ENCODE data around the gene METTL13. TPM values are rescaled to one million over a fixed set of nuclear protein-coding genes. Genes with fewer than 3 reads are reported as not detected.

The METTL13 gene
- total and polyA plus RNA-seq, 2 of the 8 experiments (the other 6 are each of a cell fraction or from before 2014, with no cell fraction given) = 38.1 to 66.3 TPM

DNA sequence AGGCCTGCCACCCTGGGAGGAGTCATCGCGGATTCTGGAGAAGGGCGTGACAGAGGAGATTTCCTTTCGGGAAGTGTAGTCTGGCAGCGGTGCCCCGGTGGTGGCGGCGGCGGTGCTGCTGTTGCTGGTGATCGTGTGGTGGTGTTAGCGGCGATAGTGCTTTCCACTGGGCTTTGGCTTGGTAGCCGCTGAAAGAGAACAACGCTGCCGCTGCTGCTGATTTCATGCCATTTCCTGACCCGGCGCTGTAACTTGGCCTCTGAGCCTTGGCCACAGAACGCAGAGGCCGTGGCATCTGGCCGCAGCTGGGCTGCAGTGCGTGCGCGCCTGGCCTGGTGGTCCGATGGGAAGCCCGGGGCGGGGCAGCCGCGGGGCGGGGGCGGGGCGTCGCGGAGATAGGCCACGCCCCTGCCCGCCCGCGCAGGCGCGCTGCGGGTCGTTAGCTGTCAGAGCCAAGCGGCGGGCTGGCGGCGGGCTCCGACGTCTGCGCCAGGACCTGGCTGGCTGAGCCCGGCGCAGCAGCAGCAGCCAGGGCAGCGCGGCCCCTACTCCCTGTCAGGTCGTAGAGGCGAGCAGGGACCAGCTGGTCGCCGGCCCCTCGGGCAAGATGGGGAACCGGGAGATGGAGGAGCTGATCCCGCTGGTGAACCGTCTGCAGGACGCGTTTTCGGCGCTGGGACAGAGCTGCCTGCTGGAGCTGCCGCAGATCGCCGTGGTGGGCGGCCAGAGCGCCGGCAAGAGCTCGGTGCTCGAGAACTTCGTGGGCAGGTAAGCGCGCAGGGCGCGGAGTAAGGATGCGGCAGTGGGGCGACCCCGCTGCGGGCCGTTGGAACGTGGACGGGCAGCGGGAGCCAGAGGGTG is 59.8 kb downstream of the METTL13 start, which contains the start of gene DNM3:
Gene DNM3 (plus strand): TSS at position 449 of the 861 bp plus-strand sequence. CDS start 159 bp downstream, at position 608.
- Histone ChIP-seq H2BK12ac (ENCODE audit: low read depth, low read length) (0 out of 2 replicates have a peak within 1 kb of the TSS, but pooled peaks have one; percentile 21), H3K27me3 (replicated peaks in 1 of 4; ENCODE audit: control insufficient read depth in 3 of 4, extremely low read depth in 1 of 4, insufficient read depth in 3 of 4, low read length in 3 of 4) (peaks cover 0 to 4% (median 1%) of the 10 kb centered on the region in 4 experiments; a peak in 3 of 7 replicates), H4K8ac (ENCODE audit: extremely low read depth, insufficient read depth, low read length) (peak within 1 kb of the TSS; percentile 22), H3K23me2 (ENCODE audit: low read depth, low read length) (peaks cover 11% of the 10 kb centered on the region), H3K27ac (ENCODE audit: low read depth, low read length) (no peak within 1 kb of the TSS), H3K79me1 (ENCODE audit: low read depth, low read length) (no peaks in the 10 kb centered on the region; the same call in 1 of the 2 replicates), H3K9me3 (ENCODE audit: insufficient read depth in 2 of 2, low read depth in 1 of 2, low read length in 1 of 2) (no peaks in the 10 kb centered on the region), H3K9ac (replicated peaks in 1 of 4; ENCODE audit: extremely low read depth in 1 of 4, low read depth in 3 of 4, low read length in 3 of 4) (peak within 1 kb of the TSS in 3 of 4 experiments; percentile 14 to 62 (median 23); a peak in 4 of 7 replicates), H3K4me1 (replicated peaks in 1 of 4; ENCODE audit: control insufficient read depth in 3 of 4, insufficient read depth in 4 of 4, low read length in 3 of 4) (peaks cover 0 to 6% (median 2%) of the 10 kb centered on the region in 4 experiments; a peak in 1 of 7 replicates), H3K36me3 (ENCODE audit: control insufficient read depth in 2 of 4, insufficient read depth in 4 of 4, low read length in 3 of 4) (no peaks in the 10 kb centered on the region), H3K4ac (replicated peaks; ENCODE audit: insufficient read length, low read depth, low read length) (no peak within 1 kb of the TSS), H4K5ac (ENCODE audit: insufficient read length, low read depth, low read length) (no peak within 1 kb of the TSS), H2BK15ac (ENCODE audit: low read length) (peak within 1 kb of the TSS; percentile 99; the same call in 1 of the 2 replicates), H3K14ac (ENCODE audit: insufficient read length) (no peak within 1 kb of the TSS), H3K4me2 (ENCODE audit: insufficient read depth in 1 of 2, low read depth in 2 of 2, low read length in 2 of 2) (peak within 1 kb of the TSS; percentile 91 to 98), H3K79me2 (ENCODE audit: control insufficient read depth in 1 of 2, insufficient read depth in 2 of 2, low read length in 2 of 2) (no peaks in the 10 kb centered on the region), H3K23ac (ENCODE audit: insufficient read length) (no peak within 1 kb of the TSS), H4K20me1 (replicated peaks in 1 of 2; ENCODE audit: control insufficient read depth in 1 of 2, insufficient read depth in 2 of 2, low read length in 2 of 2) (no peaks in the 10 kb centered on the region), H3K56ac (replicated peaks; ENCODE audit: insufficient read length, low read depth, low read length) (no peak within 1 kb of the TSS), H3K18ac (ENCODE audit: extremely low read depth, low read length) (peak within 1 kb of the TSS; percentile 19; the same call in 1 of the 2 replicates), H2AK5ac (ENCODE audit: low read depth, low read length) (no peak within 1 kb of the TSS), H3K4me3 (ENCODE audit: extremely low read depth in 1 of 4, insufficient read depth in 2 of 4, low read depth in 3 of 4, low read length in 4 of 4) (peak within 1 kb of the TSS; percentile 74 to 93 (median 88)), H2BK5ac (ENCODE audit: low read depth, low read length) (peak within 1 kb of the TSS; percentile 77; the same call in 1 of the 2 replicates), H2AFZ (ENCODE audit: low read length) (peak within 1 kb of the TSS; percentile 96), H4K91ac (replicated peaks; ENCODE audit: insufficient read length, low read length) (no peak within 1 kb of the TSS), H2BK120ac (replicated peaks; ENCODE audit: low read depth, low read length) (no peak within 1 kb of the TSS), H2BK20ac (ENCODE audit: low read length) (no peak within 1 kb of the TSS)
- ChIA-PET CTCF (ENCODE audit: partially characterized antibody) (interaction anchor here (0.7 to 5.0 kb wide), 12 partner anchors 12 to 448 kb away, joined by 3 to 22 read pairs (median 4); no protein-coding TSS in a partner anchor), POLR2A (ENCODE audit: partially characterized antibody) (no interaction called here)
- DNase-seq (ENCODE audit: low read depth in 1 of 2, low spot score in 2 of 2) (peak; percentile 57 to 93), FAIRE-seq (no peak)
- WGBS, 2 experiments (ENCODE audit: extremely low coverage in 1 of 2, insufficient coverage in 1 of 2, insufficient read length in 1 of 2, insufficient replicate concordance in 2 of 2, low coverage in 1 of 2, low lambda C conversion rate in 2 of 2, missing lambda C conversion rate in 1 of 2) = 2% methylated on average over 49 of the region's 85 CpGs; no CpG with 5 or more reads in 1 of the 2 experiments
- no peak for TF ChIP-seq SUZ12 (IDR thresholded peaks at IDR 0.05; ENCODE audit: low read length)
- TF ChIP-seq KDM1A (IDR thresholded peaks at IDR 0.05; ENCODE audit: borderline replicate concordance, low read length) = no peak
- peak; percentile 72 for TF ChIP-seq TBP (IDR thresholded peaks at IDR 0.05; ENCODE audit: low read depth, low read length)
- no peak for TF ChIP-seq RXRA (IDR thresholded peaks at IDR 0.05; ENCODE audit: insufficient read depth, low read depth, low read length)
- no peak for TF ChIP-seq KDM5A (IDR thresholded peaks at IDR 0.05; ENCODE audit: low read length)
- no peak for TF ChIP-seq CHD2 (IDR thresholded peaks at IDR 0.05; ENCODE audit: low read length)
- TF ChIP-seq CREB1 (IDR thresholded peaks at IDR 0.05) = no peak; the same call in 1 of the 2 replicates
- peak; percentile 42 to 72 for TF ChIP-seq POLR2A (IDR thresholded peaks at IDR 0.05; ENCODE audit: control extremely low read depth in 1 of 2, low read depth in 2 of 2, low read length in 2 of 2)
- TF ChIP-seq CEBPB (IDR thresholded peaks at IDR 0.05; ENCODE audit: low read depth, low read length) = no peak
- TF ChIP-seq BRCA1 (IDR thresholded peaks at IDR 0.05; ENCODE audit: low read depth, low read length) = no peak
- TF ChIP-seq JUND (IDR thresholded peaks at IDR 0.05; ENCODE audit: low read length) = no peak
- no peak for TF ChIP-seq HDAC6 (IDR thresholded peaks at IDR 0.05; ENCODE audit: low read depth, low read length)
- no peak for TF ChIP-seq TEAD4 (IDR thresholded peaks at IDR 0.05; ENCODE audit: low read depth, low read length)
